GM21367 (cell line): Measurements from ENCODE around the gene PRMT1.
A peak's percentile ranks its signal among the peaks of the same experiment; 100 is the strongest.

ENCODE experiments used
- ATAC-seq: cut with Tn5 transposase; IDR thresholded peaks from one replicate; pipeline ENCODE4 v1.9.1; 2021; ENCODE audit not compliant: unreplicated experiment

Gene PRMT1

GRCh38 chr19:49667473-49667872 is 9.6 kb upstream of the PRMT1 start:
- no peak for ATAC-seq

DNA sequence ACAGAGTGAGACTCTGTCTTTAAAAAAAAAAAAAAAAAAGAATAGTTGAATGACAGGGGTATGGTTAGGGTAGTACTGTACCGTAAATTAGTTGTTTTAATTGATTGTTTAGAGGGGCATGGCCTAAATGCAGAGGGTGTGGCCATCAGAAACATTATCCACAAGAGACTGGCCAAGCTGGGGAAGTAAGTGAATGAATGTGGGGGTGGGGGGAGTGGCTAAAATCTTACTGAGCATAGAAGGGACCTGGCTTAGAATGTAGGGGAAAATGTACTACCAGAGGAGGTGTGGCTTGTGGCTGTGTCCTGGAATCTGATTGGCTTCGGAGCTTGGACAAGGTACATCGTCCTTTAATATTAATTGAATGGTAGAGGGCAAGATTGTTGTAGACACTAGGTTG is 7.6 kb upstream of the PRMT1 start:
- no peak for ATAC-seq

- no peak for ATAC-seq
These were observed 4.7 kb upstream of the PRMT1 start for GRCh38 chr19:49672131-49672919.

- ATAC-seq, result no peak
These were observed 811 bp upstream of the PRMT1 start for GRCh38 chr19:49676136-49676783.

DNA sequence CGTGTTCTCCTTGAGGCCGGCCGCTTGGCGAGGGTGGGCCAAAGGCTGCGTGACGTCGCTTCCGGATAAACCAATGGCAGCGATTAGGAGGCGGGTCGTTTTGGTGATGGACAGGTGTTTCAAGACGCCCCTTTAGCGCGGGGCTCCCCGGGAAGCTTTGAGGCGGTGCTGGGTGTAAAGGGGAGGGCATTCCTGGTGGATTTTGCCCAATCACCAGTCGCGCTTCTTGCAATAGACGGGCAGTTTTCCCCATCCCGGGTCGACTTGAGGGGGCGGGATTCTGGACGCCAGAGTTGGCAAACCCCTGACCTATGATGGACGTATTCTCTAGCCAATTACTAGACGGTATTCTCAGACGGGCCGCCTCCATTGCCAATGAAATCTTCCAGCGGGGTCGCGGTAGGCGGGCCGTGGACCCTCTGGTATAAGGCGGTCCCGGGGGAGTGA is 264 bp upstream of the PRMT1 start:
- peak; percentile 57 for ATAC-seq

DNA sequence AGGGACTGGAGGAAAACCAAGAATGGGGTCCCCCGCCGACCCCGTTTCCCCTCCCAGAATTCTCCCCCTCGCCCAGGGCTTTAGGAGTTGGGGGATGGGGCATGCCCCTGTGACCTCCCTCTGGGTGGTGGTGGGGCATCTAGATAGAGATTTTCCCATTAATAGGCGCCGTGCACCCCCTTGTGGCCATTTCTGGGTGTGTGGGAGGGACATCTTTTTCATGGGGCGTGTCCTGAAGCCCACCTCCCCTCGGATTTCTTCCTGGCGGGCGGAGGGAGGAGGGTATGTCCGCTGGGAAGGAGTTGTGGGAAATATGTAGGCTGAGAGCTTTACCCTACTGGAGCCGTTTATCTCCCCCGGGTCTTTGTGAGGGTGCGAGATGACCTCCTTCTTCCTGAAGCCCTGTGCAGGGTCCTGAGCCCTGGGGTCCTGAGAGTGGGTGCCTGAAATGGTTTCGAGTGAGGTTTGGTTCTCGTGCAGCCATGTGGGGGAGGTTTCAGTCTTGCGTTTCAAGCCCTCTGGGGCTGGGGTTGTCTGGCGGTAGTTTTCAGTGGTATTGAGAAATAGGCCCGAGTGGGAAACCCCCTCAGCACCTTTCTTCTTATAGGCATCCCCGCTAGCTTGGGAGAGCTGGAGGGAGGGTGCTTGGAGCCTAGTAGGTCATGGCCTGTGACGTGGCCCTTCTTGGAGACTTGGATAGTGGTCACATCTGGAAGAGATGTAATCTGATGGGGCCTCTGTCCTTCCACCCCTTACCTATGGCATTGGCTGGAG is 1.0 kb downstream of the PRMT1 start:
- ATAC-seq, result no peak

GRCh38 chr19:49678985-49679770 is 2.1 kb downstream of the PRMT1 start:
- ATAC-seq, result no peak

DNA sequence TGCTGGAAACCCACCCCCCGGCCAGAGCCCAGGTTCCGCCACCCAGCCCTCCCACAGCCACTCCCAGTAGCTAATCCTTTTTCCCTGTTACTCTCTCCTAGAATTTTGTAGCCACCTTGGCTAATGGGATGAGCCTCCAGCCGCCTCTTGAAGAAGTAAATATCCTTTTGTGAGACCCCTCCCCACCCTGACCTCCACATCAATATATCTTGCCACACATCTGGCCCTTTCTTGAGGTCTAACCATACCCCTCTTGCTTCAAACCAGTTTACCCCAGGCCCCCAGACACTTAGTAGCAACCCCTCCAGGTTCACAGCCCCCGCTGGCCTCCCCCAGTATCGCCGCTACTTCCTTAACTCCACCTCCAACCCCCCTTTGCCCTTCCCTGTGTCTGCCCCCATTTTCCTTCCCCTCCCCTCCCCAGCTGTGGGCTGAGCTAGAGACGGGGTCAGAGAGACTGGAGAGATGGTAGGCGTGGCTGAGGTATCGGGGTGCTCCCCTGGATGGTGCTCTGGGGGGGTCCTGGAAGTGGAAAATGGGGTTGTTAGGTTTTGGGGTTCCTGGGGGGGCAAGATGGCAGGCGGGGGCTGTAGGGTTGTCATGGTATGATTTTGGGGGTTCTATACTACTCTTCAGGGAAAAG is 2.8 kb downstream of the PRMT1 start:
- ATAC-seq, result no peak

- ATAC-seq, result no peak
These were observed 3.6 kb downstream of the PRMT1 start for GRCh38 chr19:49680421-49681351.

GRCh38 chr19:49681830-49682229 is 4.8 kb downstream of the PRMT1 start:
- ATAC-seq, result no peak

DNA sequence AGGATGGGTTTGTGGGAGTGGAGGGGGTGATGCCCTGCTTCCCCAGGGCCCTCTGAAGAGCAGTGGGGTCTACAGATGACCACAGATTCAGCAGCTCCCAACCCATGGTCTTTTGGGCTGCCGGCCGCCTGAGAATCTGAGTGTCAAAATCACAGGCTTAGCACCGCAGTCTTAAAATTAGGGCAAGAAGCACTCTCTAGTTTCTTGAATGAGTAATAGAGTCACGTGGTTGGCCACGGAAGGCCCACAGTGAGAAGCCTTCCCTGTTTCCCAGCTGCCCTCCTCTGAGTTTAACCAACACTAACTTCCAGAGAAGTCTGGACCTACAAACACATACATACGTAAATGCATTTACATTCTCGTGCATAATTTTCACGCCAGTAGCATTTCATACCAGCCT is 5.2 kb downstream of the PRMT1 start:
- no peak for ATAC-seq

DNA sequence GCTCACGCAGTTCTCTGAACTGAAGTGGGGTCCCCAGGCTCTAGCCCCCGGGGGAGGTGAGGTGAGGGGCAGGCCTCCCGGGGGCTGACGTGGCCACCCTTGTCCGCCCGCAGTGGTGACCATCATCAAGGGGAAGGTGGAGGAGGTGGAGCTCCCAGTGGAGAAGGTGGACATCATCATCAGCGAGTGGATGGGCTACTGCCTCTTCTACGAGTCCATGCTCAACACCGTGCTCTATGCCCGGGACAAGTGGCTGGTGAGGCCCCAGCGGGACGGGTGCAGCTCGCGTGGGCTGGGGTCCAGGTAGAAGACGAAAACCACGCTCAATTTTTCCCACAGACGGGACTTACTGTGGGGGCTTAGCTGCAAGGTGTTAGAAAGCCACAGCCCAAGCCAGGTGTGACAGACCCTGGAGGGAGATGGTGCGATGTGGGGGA is 6.8 kb downstream of the PRMT1 start:
- ATAC-seq, result no peak

- ATAC-seq, result no peak
These were observed 7.3 kb downstream of the PRMT1 start for GRCh38 chr19:49684251-49684982.

DNA sequence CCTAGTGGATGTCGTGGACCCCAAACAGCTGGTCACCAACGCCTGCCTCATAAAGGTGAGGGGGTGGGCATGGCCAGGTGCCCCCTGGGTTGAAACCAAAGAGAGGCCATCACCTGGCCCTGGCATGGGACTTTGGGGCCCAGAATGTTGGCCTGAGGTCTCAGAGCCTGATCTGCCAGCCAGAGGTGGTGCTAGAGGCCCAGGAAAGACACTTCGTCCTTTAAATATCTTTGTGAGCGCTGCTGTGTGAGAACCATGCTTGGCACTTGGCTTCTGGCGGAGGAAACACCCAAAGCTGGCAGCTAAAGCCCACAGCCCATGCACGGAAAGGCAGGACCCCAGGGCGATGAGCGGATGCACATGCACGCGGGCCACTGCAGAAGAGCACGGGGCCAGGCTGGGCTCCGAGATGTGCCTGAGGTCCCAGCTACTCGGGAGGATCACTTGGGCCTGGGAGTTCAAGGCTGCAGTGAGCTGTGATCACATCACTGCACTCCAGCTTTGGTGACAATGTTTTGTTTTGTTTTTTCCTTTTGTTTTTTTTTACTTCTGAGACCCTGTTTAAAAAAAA is 8.0 kb downstream of the PRMT1 start:
- no peak for ATAC-seq

DNA sequence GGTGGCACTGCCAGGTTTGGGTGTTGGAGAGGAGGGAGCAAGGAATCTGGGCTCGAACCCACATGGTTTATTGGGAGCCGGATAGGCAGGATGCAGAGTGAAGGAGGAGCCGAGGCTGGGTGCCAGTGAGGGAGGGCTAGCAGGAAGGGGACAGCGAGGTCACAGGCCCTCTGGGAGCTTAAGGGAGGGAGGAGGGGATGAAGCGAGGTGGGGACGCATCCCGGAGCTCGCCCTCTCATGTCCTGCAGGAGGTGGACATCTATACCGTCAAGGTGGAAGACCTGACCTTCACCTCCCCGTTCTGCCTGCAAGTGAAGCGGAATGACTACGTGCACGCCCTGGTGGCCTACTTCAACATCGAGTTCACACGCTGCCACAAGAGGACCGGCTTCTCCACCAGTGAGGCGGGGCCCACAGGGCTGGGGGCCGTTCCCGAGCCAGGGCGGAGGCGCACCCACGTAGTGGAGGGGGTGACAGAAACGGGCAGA is 8.8 kb downstream of the PRMT1 start:
- no peak for ATAC-seq

DNA sequence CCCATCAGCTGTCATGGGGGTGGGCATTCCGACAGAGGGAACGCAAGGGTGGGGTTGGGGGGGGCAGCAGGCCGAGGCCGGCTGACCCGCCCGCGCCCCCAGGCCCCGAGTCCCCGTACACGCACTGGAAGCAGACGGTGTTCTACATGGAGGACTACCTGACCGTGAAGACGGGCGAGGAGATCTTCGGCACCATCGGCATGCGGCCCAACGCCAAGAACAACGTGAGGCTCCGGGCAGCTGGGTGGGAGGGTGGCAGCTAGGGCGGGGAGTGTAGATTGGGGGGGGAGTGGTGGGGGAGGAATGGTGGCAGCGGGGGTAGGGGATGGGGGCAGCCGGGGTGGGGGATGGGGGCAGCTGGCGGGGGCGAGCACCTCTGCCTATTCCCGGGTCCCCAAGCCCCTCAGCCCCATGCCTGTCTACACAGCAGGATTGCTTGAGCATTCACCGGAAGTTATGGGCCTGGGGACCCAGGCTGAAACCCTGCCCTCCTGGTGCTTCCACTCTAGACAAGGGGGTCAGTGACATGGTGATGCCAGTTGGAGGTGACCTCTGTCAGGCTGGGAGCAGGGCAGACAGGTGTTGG is 9.5 kb downstream of the PRMT1 start:
- no peak for ATAC-seq

- ATAC-seq, result no peak
These were observed 10.1 kb downstream of the PRMT1 start for GRCh38 chr19:49687150-49687549.
